Sigmoid colon (tissue), 7 donors: ENCODE measurements around the gene EEIG2. TPM values are rescaled to one million over a fixed set of nuclear protein-coding genes. Genes with fewer than 3 reads are reported as not detected.

Experiments used
- DNase-seq: peaks from one replicate; pipeline ENCODE4 v3.0.0-alpha.2; 2019
- H3K27ac ChIP-seq, 4 donors: fragments of 200-600 bp; sonication (generic); one replicate each; pipeline ENCODE4 v1.5.1; 2016 to 2019; ENCODE audit warnings: mild to moderate bottlenecking in 1 of 4
- H3K27me3 ChIP-seq, 3 donors: fragments of 200-600 bp; sonication (generic); one replicate each; pipeline ENCODE4 v1.5.1; 2019; ENCODE audit warnings: mild to moderate bottlenecking in 1 of 3
- H3K36me3 ChIP-seq, 4 donors: fragments of 200-600 bp; sonication (generic); one replicate each; pipeline ENCODE4 v1.5.1; 2016 to 2019
- H3K4me1 ChIP-seq, 4 donors: fragments of 200-600 bp; sonication (generic); one replicate each; pipeline ENCODE4 v1.5.1; 2017 to 2019
- H3K4me3 ChIP-seq, 4 donors: fragments of 200-600 bp; sonication (generic); one replicate each; pipeline ENCODE4 v1.5.1; 2017 to 2019; ENCODE audit warnings: mild to moderate bottlenecking in 2 of 4, moderate library complexity in 1 of 4
- H3K9me3 ChIP-seq, 4 donors: fragments of 200-600 bp in 3 of 4; sonication (generic) in 3 of 4; one replicate each; pipeline versions ENCODE4 v1.5.1 to v1.6.1; 2013 to 2019
- EP300 ChIP-seq, 4 donors: sonication (generic); formaldehyde crosslinking; IDR thresholded peaks; one replicate each; pipeline ENCODE4 v1.6.1; 2017; ENCODE audit warnings: antibody characterized with exemption in 4 of 4
- POLR2A ChIP-seq, 2 donors: fragments of 450-650 bp; IDR thresholded peaks; one replicate each; pipeline ENCODE4 v1.6.1; 2016; ENCODE audit warnings: antibody characterized with exemption in 2 of 2, mild to moderate bottlenecking in 2 of 2, moderate library complexity in 2 of 2
- POLR2AphosphoS5 ChIP-seq, 4 donors: sonication (generic); formaldehyde crosslinking; IDR thresholded peaks; one replicate each; pipeline ENCODE4 v1.6.1; 2017; ENCODE audit warnings: antibody characterized with exemption in 4 of 4
- WGBS, 2 donors: extraction: QIAGEN DNeasy Blood & Tissue Kit; methylation state at CpG; one replicate each; pipeline ENCODE4 v1.1.7; 2013; 5-methylcytosine and 5-hydroxymethylcytosine counted together
- intact Hi-C: fragments of 100-400 bp; cut with DNase I; formaldehyde crosslinking; loops from one replicate; pipeline ENCODE4 v1.15.1; 2023
- polyA plus RNA-seq, 3 donors: library from polyadenylated mRNA; stranded (reverse); fragments of 200-250 nt; gene quantifications; one replicate each; pipeline ENCODE4 v1.2.3, GENCODE V29; 2013
- total RNA-seq, 4 donors: library from RNA; depleted of rRNA; stranded (reverse); fragments of >200 nt; gene quantifications; one replicate each; pipeline ENCODE4 v1.1.0, GENCODE V29; 2016
- TF ChIP-seq, protein P1 (sequence below), 4 experiments: fragments of 450-650 bp in 3 of 4; fragments of 200-600 bp in 1 of 4; IDR thresholded peaks; one replicate each; pipeline ENCODE4 v1.5.1; 2016 to 2019; ENCODE audit warnings: antibody characterized with exemption in 4 of 4, mild to moderate bottlenecking in 3 of 4, moderate library complexity in 2 of 4
- donor health status: healthy with polysubstance abuse.
- donor health status: Bipolar disorder and iron deficiency.
- donor health status: healthy.

Gene EEIG2
- total and polyA plus RNA-seq, 7 donors, result 10.6 to 17.2 (median 12.0) TPM

GRCh38 chr1:108590957-108591356 is 31.1 kb downstream of the EEIG2 start:
- peak in 3 of 4 donors; percentile 66 to 75 (median 75) for TF ChIP-seq POLR2AphosphoS5 (IDR thresholded peaks at IDR 0.05)
- no peak for TF ChIP-seq POLR2A (IDR thresholded peaks at IDR 0.05)
- TF ChIP-seq EP300 (IDR thresholded peaks at IDR 0.05), result no peak
- TF ChIP-seq, protein P1, sequence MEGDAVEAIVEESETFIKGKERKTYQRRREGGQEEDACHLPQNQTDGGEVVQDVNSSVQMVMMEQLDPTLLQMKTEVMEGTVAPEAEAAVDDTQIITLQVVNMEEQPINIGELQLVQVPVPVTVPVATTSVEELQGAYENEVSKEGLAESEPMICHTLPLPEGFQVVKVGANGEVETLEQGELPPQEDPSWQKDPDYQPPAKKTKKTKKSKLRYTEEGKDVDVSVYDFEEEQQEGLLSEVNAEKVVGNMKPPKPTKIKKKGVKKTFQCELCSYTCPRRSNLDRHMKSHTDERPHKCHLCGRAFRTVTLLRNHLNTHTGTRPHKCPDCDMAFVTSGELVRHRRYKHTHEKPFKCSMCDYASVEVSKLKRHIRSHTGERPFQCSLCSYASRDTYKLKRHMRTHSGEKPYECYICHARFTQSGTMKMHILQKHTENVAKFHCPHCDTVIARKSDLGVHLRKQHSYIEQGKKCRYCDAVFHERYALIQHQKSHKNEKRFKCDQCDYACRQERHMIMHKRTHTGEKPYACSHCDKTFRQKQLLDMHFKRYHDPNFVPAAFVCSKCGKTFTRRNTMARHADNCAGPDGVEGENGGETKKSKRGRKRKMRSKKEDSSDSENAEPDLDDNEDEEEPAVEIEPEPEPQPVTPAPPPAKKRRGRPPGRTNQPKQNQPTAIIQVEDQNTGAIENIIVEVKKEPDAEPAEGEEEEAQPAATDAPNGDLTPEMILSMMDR (IDR thresholded peaks at IDR 0.05), result no peak
- intact Hi-C loops, result no loop called here
- 44 to 66% methylated on average over 3 of the region's 3 CpGs for WGBS, 2 donors
- Histone ChIP-seq H3K9me3 (no peaks in the 10 kb centered on the region), H3K4me3 (no peak overlapping the region), H3K4me1 (peaks cover 0 to 25% (median 11%) of the 10 kb centered on the region in 4 donors), H3K27ac (peak overlapping the region; percentile 13 to 76 (median 64)), H3K27me3 (no peaks in the 10 kb centered on the region), H3K36me3 (no peaks in the 10 kb centered on the region)
- no peak for DNase-seq

GRCh38 chr1:108591466-108591865 is 31.6 kb downstream of the EEIG2 start:
- 78 to 90% methylated on average over 4 of the region's 4 CpGs for WGBS, 2 donors
- no peak overlapping the region for H3K4me3 ChIP-seq
- intact Hi-C loops, result no loop called here
- no peaks in the 10 kb centered on the region for H3K36me3 ChIP-seq
- H3K27ac ChIP-seq, result peak overlapping the region; percentile 29 to 76 (median 64)
- DNase-seq, result no peak
- H3K9me3 ChIP-seq, result no peaks in the 10 kb centered on the region
- H3K4me1 ChIP-seq, result peaks cover 0 to 25% (median 11%) of the 10 kb centered on the region in 4 donors
- TF ChIP-seq EP300 (IDR thresholded peaks at IDR 0.05) (no peak), POLR2AphosphoS5 (IDR thresholded peaks at IDR 0.05) (no peak), POLR2A (IDR thresholded peaks at IDR 0.05) (no peak)
- TF ChIP-seq, protein P1 (IDR thresholded peaks at IDR 0.05), result no peak
- no peaks in the 10 kb centered on the region for H3K27me3 ChIP-seq

- 83 to 88% methylated on average over 5 of the region's 5 CpGs for WGBS, 2 donors
- Histone ChIP-seq H3K36me3 (no peaks in the 10 kb centered on the region), H3K27ac (peak overlapping the region; percentile 29 to 76 (median 64)), H3K27me3 (no peaks in the 10 kb centered on the region), H3K4me1 (peaks cover 0 to 25% (median 11%) of the 10 kb centered on the region in 4 donors), H3K9me3 (no peaks in the 10 kb centered on the region), H3K4me3 (no peak overlapping the region)
- TF ChIP-seq, protein P1 (IDR thresholded peaks at IDR 0.05), result no peak
- TF ChIP-seq POLR2A (IDR thresholded peaks at IDR 0.05) (no peak), EP300 (IDR thresholded peaks at IDR 0.05) (no peak), POLR2AphosphoS5 (IDR thresholded peaks at IDR 0.05) (no peak)
- DNase-seq, result no peak
- intact Hi-C loops, result no loop called here
Measured at GRCh38 chr1:108592030-108592759, 32.3 kb downstream of the EEIG2 start.

DNA sequence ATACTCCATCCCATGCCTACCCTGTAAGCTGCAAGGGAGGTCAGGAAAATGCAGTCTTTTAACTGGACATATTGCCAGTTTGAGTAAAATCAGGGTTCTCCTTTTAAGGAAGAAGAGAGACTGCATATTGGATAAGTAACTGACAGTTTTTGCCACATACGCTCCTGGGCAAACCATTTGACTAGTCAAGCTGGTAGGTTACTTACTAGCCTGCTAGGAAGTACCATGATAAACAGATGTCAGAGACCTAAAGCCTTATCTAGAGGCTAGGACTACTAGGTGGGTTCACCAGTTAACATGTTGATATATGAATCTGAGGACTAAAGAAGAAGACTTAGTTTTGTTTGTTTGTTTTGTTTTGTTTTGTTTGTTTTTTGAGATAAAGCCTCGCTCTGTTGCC is 33.5 kb downstream of the EEIG2 start:
- intact Hi-C loops, result no loop called here
- no peak for DNase-seq
- WGBS, 2 donors, result 86% methylated on average over 2 of the region's 2 CpGs
- Histone ChIP-seq H3K36me3 (no peaks in the 10 kb centered on the region), H3K27ac (no peak overlapping the region), H3K27me3 (no peaks in the 10 kb centered on the region), H3K9me3 (no peaks in the 10 kb centered on the region), H3K4me1 (peaks cover 0 to 25% (median 11%) of the 10 kb centered on the region in 4 donors), H3K4me3 (no peak overlapping the region)
- TF ChIP-seq POLR2A (IDR thresholded peaks at IDR 0.05) (no peak), POLR2AphosphoS5 (IDR thresholded peaks at IDR 0.05) (no peak)
- TF ChIP-seq, protein P1 (IDR thresholded peaks at IDR 0.05), result no peak
